GM23338 (cell line): ENCODE data around the gene SHROOM2. TPM values are rescaled to one million over a fixed set of nuclear protein-coding genes. Genes with fewer than 3 reads are reported as not detected.

ENCODE experiments used
- ATAC-seq: fragments of 200-7000 bp; cut with Tn5 transposase; 3 replicates; pipeline ENCODE4 v1.9.1; 2020
- DNase-seq: peaks from one replicate; pipeline ENCODE4 v3.0.0-alpha.2; 2015; ENCODE audit warnings: low spot score
- H2AFZ ChIP-seq: fragments of 200-600 bp; sonication (generic); 2 replicates; pipeline ENCODE4 v1.8.0; 2016; ENCODE audit warnings: antibody characterized with exemption, mild to moderate bottlenecking, moderate library complexity
- H3F3A ChIP-seq: fragments of 200-600 bp; sonication (generic); replicated peaks from 2 replicates; pipeline ENCODE4 v1.8.0; 2017; ENCODE audit warnings: antibody characterized with exemption, mixed run types, low read depth
- H3K27ac ChIP-seq: fragments of 200-600 bp; sonication (generic); 2 replicates; pipeline ENCODE4 v1.6.1; 2016; ENCODE audit warnings: low read depth
- H3K27me3 ChIP-seq: fragments of 200-600 bp; sonication (generic); 2 replicates; pipeline ENCODE4 v1.8.0; 2016; ENCODE audit warnings: mild to moderate bottlenecking, mixed run types, moderate library complexity; ENCODE audit not compliant: insufficient read depth
- H3K36me3 ChIP-seq: fragments of 200-600 bp; sonication (generic); 2 replicates; pipeline ENCODE4 v1.8.0; 2016; ENCODE audit warnings: mild to moderate bottlenecking; ENCODE audit not compliant: insufficient read depth
- H3K4me1 ChIP-seq: fragments of 200-600 bp; sonication (generic); 2 replicates; pipeline ENCODE4 v1.8.0; 2016; ENCODE audit warnings: mild to moderate bottlenecking, moderate library complexity; ENCODE audit not compliant: insufficient read depth
- H3K4me2 ChIP-seq: fragments of 200-600 bp; sonication (generic); 2 replicates; pipeline ENCODE4 v1.7.1; 2017; ENCODE audit warnings: mixed run types
- H3K4me3 ChIP-seq: fragments of 200-600 bp; sonication (generic); 2 replicates; pipeline ENCODE4 v1.6.1; 2016; ENCODE audit warnings: mixed run types
- H3K79me2 ChIP-seq: fragments of 200-600 bp; sonication (generic); replicated peaks from 2 replicates; pipeline ENCODE4 v1.8.0; 2017; ENCODE audit warnings: mild to moderate bottlenecking; ENCODE audit not compliant: insufficient read depth
- H3K9me2 ChIP-seq: fragments of 200-600 bp; sonication (generic); 2 replicates; pipeline ENCODE4 v1.8.0; 2017; ENCODE audit not compliant: insufficient read depth
- H4K20me1 ChIP-seq: fragments of 200-600 bp; sonication (generic); replicated peaks from 2 replicates; pipeline ENCODE4 v1.8.0; 2017; ENCODE audit warnings: mild to moderate bottlenecking; ENCODE audit not compliant: insufficient read depth
- H3K27ac Mint-ChIP-seq: 2 replicates; pipeline ENCODE4 v1.8.0; 2020; ENCODE audit warnings: inconsistent platforms, mild to moderate bottlenecking, moderate library complexity, mixed read lengths
- H3K27me3 Mint-ChIP-seq: 3 replicates; pipeline ENCODE4 v1.8.0; 2022; ENCODE audit warnings: low read depth, mild to moderate bottlenecking, moderate library complexity, mixed read lengths, inconsistent platforms; ENCODE audit not compliant: insufficient read depth, poor library complexity
- H3K36me3 Mint-ChIP-seq: 3 replicates; pipeline ENCODE4 v1.8.0; 2021; ENCODE audit warnings: low read depth, mild to moderate bottlenecking, inconsistent platforms, moderate library complexity, mixed read lengths
- H3K4me1 Mint-ChIP-seq: 3 replicates; pipeline ENCODE4 v1.8.0; 2020; ENCODE audit warnings: mild to moderate bottlenecking, inconsistent platforms, mixed read lengths
- H3K4me3 Mint-ChIP-seq: 3 replicates; pipeline ENCODE4 v1.8.0; 2021; ENCODE audit warnings: moderate library complexity, mild to moderate bottlenecking, inconsistent platforms, mixed read lengths
- H3K9me3 Mint-ChIP-seq: 3 replicates; pipeline ENCODE4 v1.8.0; 2020; ENCODE audit warnings: moderate library complexity, mild to moderate bottlenecking, inconsistent platforms, mixed read lengths
- CTCF ChIP-seq, 2 experiments: fragments of 200-600 bp in 1 of 2; sonication (generic) in 1 of 2; conservative IDR thresholded peaks; 2 replicates each; pipeline versions ENCODE4 v1.5.1 to v1.6.1; 2016 to 2017; ENCODE audit warnings: antibody characterized with exemption in 2 of 2, low read depth in 2 of 2, mild to moderate bottlenecking in 2 of 2, moderate library complexity in 1 of 2
- EZH2 ChIP-seq: fragments of 200-600 bp; sonication (generic); IDR thresholded peaks from one replicate; pipeline ENCODE4 v1.8.0; 2017; ENCODE audit warnings: antibody characterized with exemption, mild to moderate bottlenecking, low read depth; ENCODE audit not compliant: unreplicated experiment
- EZH2phosphoT487 ChIP-seq: fragments of 200-600 bp; sonication (generic); IDR thresholded peaks from one replicate; pipeline ENCODE4 v1.8.1; 2018; ENCODE audit warnings: antibody characterized with exemption; ENCODE audit not compliant: unreplicated experiment
- ZNF331 ChIP-seq: fragments of 250-450 bp; sonication (Bioruptor Pico); IDR thresholded peaks from 2 replicates; pipeline ENCODE4 v1.5.0; 2020; ENCODE audit warnings: low read depth, mild to moderate bottlenecking, moderate library complexity
- ZNF462 ChIP-seq: fragments of 250-450 bp; sonication (Bioruptor Pico); IDR thresholded peaks from 2 replicates; pipeline ENCODE4 v1.5.0; 2020; ENCODE audit warnings: mild to moderate bottlenecking, moderate library complexity
- polyA plus RNA-seq: library from polyadenylated mRNA; unstranded; fragments of >200 nt; fragmentation: Nextera tagmentation; extraction: Ambion mirVana; gene quantifications from 2 replicates; pipeline ENCODE4 v1.2.1, GENCODE V29; 2016
- total RNA-seq: library from RNA; depleted of rRNA; stranded (reverse); fragments of >200 nt; shearing (Covaris generic); gene quantifications from 2 replicates; pipeline ENCODE4 v1.2.3, GENCODE V29; 2014

SHROOM2 gene
- total and polyA plus RNA-seq, 2 experiments from 2014 or later: 3.5 to 15.8 TPM

- Histone ChIP-seq H3K36me3 (no peaks in the 10 kb centered on the region), H3K4me1 (no peaks in the 10 kb centered on the region), H3K27me3 (no peaks in the 10 kb centered on the region), H3F3A (no peaks in the 10 kb centered on the region), H4K20me1 (no peaks in the 10 kb centered on the region), H3K79me2 (no peaks in the 10 kb centered on the region; the same call in 1 of the 2 replicates), H3K9me2 (no peaks in the 10 kb centered on the region), H3K4me2 (no peak overlapping the region), H3K4me3 (no peak overlapping the region), H2AFZ (no peak overlapping the region), H3K27ac (no peak overlapping the region)
- Mint-ChIP-seq H3K4me1 (peaks cover 15% of the 10 kb centered on the region), H3K27ac (no peak overlapping the region), H3K4me3 (no peak overlapping the region), H3K36me3 (peaks cover 7% of the 10 kb centered on the region; the same call in 2 of the 3 replicates), H3K27me3 (peaks cover 5% of the 10 kb centered on the region), H3K9me3 (no peaks in the 10 kb centered on the region)
- no peak for ATAC-seq
- no peak for DNase-seq
- no peak for TF ChIP-seq ZNF462
- no peak for TF ChIP-seq EZH2phosphoT487
- TF ChIP-seq EZH2: no peak
- no peak for TF ChIP-seq CTCF (conservative IDR thresholded peaks at IDR 0.05; ENCODE audit: low read depth in 2 of 2)
- no peak for TF ChIP-seq ZNF331 (CRISPR knock-in tag)
Measured at GRCh38 chrX:9874483-9874882, 88.3 kb downstream of the SHROOM2 start.
